Measurements from ENCODE around the gene ZBTB5.

GRCh38 chr9:37512437-37512836, 47.2 kb upstream of the ZBTB5 start:
- TF ChIP-seq CTCF (IDR thresholded peaks at IDR 0.05) (no peak), REST (IDR thresholded peaks at IDR 0.05; ENCODE audit: insufficient read depth in 1 of 2, low read depth in 2 of 2, low read length in 1 of 2) (no peak), POLR2AphosphoS5 (IDR thresholded peaks at IDR 0.05; ENCODE audit: low read depth, low read length) (no peak), TCF7L2 (IDR thresholded peaks at IDR 0.05; ENCODE audit: low read depth, low read length) (no peak), SIN3A (IDR thresholded peaks at IDR 0.05; ENCODE audit: borderline replicate concordance, insufficient read depth, low read depth, low read length) (no peak)
